ENCODE results near the gene PRKCE. TPM values are rescaled to one million over a fixed set of nuclear protein-coding genes. Genes with fewer than 3 reads are reported as not detected.

Gene PRKCE
- total RNA-seq, 1 experiment from 2014 or later: 1.3 TPM

DNA sequence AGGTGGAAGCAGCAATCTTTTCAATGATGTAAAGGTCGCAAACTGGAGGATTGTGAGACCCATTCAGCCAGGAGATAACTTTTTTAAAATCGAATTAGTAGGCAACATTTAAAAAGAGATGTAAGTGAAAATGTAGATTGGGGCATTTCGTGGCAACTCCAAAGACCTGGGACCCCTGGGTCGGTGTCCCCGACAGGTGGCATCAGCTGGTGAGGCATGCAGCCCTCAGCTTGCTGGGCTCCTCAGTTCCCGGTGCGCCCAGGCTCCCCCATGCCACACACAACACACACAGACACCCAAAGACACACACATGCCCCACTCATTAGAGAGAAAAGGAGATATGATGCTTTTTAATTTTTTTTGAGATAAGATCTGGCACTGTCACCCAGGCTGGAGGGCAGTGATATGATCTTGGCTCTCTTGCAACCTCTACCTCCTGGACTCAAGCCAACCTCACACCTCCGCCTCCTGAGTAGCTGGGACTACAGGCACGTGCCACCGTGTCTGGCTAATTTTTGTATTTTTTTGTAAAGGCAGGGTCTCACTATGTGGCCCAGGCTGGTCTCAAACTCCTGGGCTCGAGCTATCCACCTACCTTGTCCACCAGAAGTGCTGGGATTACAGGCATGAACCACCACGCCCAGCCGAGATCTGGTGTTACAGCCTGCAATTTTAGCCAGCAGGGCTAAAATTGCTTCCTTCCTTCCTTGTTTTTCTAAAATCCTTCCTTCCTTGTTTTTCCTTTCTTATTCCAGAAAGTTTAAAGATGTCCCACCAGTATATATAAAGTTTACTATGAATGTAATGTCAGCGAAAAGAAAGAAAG lies 523.1 kb downstream of the PRKCE start:
- Histone ChIP-seq H3K18ac (ENCODE audit: insufficient read length, low read depth, low read length) (no peak overlapping the region), H4K20me1 (ENCODE audit: control insufficient read depth, insufficient read depth, insufficient read length) (no peaks in the 10 kb centered on the region), H4K5ac (ENCODE audit: insufficient read length, low read depth, low read length) (no peak overlapping the region), H3K56ac (ENCODE audit: insufficient read length, low read depth, low read length) (no peak overlapping the region), H3K79me2 (ENCODE audit: insufficient read depth, low read length) (no peaks in the 10 kb centered on the region), H4K91ac (ENCODE audit: insufficient read length, low read depth, low read length) (no peak overlapping the region), H2BK120ac (ENCODE audit: low read depth, low read length, poor library complexity, severe bottlenecking) (no peak overlapping the region), H3K27me3 (ENCODE audit: insufficient read depth, low read length) (no peaks in the 10 kb centered on the region), H3K4ac (ENCODE audit: low read depth, low read length) (no peak overlapping the region), H2BK20ac (ENCODE audit: low read depth, low read length, poor library complexity, severe bottlenecking) (no peak overlapping the region), H3K4me1 (ENCODE audit: insufficient read depth, low read length) (0 out of 2 replicates have a peak, but pooled peaks cover 2% of the 10 kb centered on the region), H2BK5ac (ENCODE audit: insufficient read length, low read length) (no peak overlapping the region), H3K23ac (ENCODE audit: insufficient read length, low read depth, low read length) (no peak overlapping the region), H3T11ph (ENCODE audit: low read length) (no peak overlapping the region), H3K9me3 (ENCODE audit: control insufficient read depth, low read depth, low read length) (no peaks in the 10 kb centered on the region), H3K4me2 (ENCODE audit: insufficient read depth, insufficient read length, low read length) (no peak overlapping the region), H4K8ac (replicated peaks; ENCODE audit: insufficient read length, low read depth, low read length) (no peak overlapping the region), H3K9ac (ENCODE audit: extremely low read depth, insufficient read length, low read length) (no peak overlapping the region), H2BK12ac (ENCODE audit: insufficient read length, low read depth, low read length) (no peak overlapping the region), H2AK5ac (ENCODE audit: insufficient read length, low read length) (no peak overlapping the region), H3K14ac (ENCODE audit: insufficient read depth, low read length) (no peak overlapping the region), H3K79me1 (ENCODE audit: insufficient read depth, low read depth, low read length, poor library complexity, severe bottlenecking) (no peaks in the 10 kb centered on the region), H3K23me2 (ENCODE audit: insufficient read length, low read depth, low read length, poor library complexity, severe bottlenecking) (no peaks in the 10 kb centered on the region), H3K27ac (ENCODE audit: insufficient read length, low read depth, low read length) (no peak overlapping the region), H2BK15ac (ENCODE audit: low read depth, low read length) (no peak overlapping the region), H2AFZ (ENCODE audit: low read length) (no peak overlapping the region)
- no peak for TF ChIP-seq CTCF (conservative IDR thresholded peaks at IDR 0.05)
- no peaks in the 10 kb centered on the region for H3K36me3 Mint-ChIP-seq (ENCODE audit: insufficient read depth in 1 of 3, low read depth in 3 of 3)
- no CpG with 5 or more reads among the region's 14 CpGs for WGBS (ENCODE audit: extremely low coverage, insufficient read length, low lambda C conversion rate)
- H3K27ac Mint-ChIP-seq: no peak overlapping the region; a peak in 1 of 7 replicates
- H3K4me3 Mint-ChIP-seq: no peak overlapping the region
- no peak for DNase-seq
- H3K9me3 Mint-ChIP-seq: no peaks in the 10 kb centered on the region
- peaks cover 1% of the 10 kb centered on the region; the same call in 1 of the 2 replicates for H3K27me3 Mint-ChIP-seq (ENCODE audit: low read depth)
- peaks cover 21 to 24% of the 10 kb centered on the region in 2 experiments for H3K4me1 Mint-ChIP-seq
